ENCODE data around the gene DNMT3A.
"Not testable (repeated sequence)": the region's sequence is repeated elsewhere in the genome, so short reads cannot be mapped to it uniquely, and the experiment has no call there.

DNMT3A gene

GRCh38 chr2:25280051-25280687 is 61.6 kb downstream of the DNMT3A start:
- no peak for DNase-seq

- no peak for DNase-seq
Observed at GRCh38 chr2:25279091-25279651, 62.6 kb downstream of the DNMT3A start.

- DNase-seq, result peak; percentile 77
Observed at GRCh38 chr2:25276569-25277465, 64.9 kb downstream of the DNMT3A start.

- DNase-seq, result no peak
Observed at GRCh38 chr2:25275575-25275965, 66.2 kb downstream of the DNMT3A start.

GRCh38 chr2:25274868-25275574 is 66.7 kb downstream of the DNMT3A start:
- DNase-seq, result peak; percentile 21

- no peak for DNase-seq
Observed at GRCh38 chr2:25273985-25274535, 67.7 kb downstream of the DNMT3A start.

GRCh38 chr2:25272705-25273104 is 69.0 kb downstream of the DNMT3A start:
- not testable (repeated sequence) for DNase-seq

- DNase-seq, result no peak
Observed at GRCh38 chr2:25270061-25270460, 71.7 kb downstream of the DNMT3A start.

- no peak for DNase-seq
Observed at GRCh38 chr2:25269233-25269632, 72.5 kb downstream of the DNMT3A start.

GRCh38 chr2:25268139-25268538 is 73.6 kb downstream of the DNMT3A start:
- DNase-seq, result no peak

GRCh38 chr2:25266399-25266798 is 75.3 kb downstream of the DNMT3A start:
- no peak for DNase-seq

- no peak for DNase-seq
Observed at GRCh38 chr2:25265802-25266201, 75.9 kb downstream of the DNMT3A start.

- no peak for DNase-seq
Observed at GRCh38 chr2:25265001-25265400, 76.7 kb downstream of the DNMT3A start.

- DNase-seq, result no peak
Observed at GRCh38 chr2:25262288-25262687, 79.4 kb downstream of the DNMT3A start.

- DNase-seq, result no peak
Observed at GRCh38 chr2:25259737-25260124, 82.0 kb downstream of the DNMT3A start.

GRCh38 chr2:25258847-25259736 is 82.6 kb downstream of the DNMT3A start:
- DNase-seq, result no peak

GRCh38 chr2:25257931-25258846 is 83.5 kb downstream of the DNMT3A start:
- no peak for DNase-seq

GRCh38 chr2:25257032-25257552 is 84.6 kb downstream of the DNMT3A start:
- DNase-seq, result no peak

GRCh38 chr2:25256488-25256875 is 85.2 kb downstream of the DNMT3A start:
- no peak for DNase-seq

- no peak for DNase-seq
Observed at GRCh38 chr2:25255745-25256487, 85.8 kb downstream of the DNMT3A start.

Data from activated gamma-delta T cell (primary cell).